Embryonic facial prominence (tissue), 1 donor: ENCODE results near the gene PMIS2.

Experiments
- DNase-seq: peaks from one replicate; pipeline ENCODE4 v3.0.0-alpha.2; 2016; ENCODE audit errors: extremely low spot score

Gene PMIS2

DNA sequence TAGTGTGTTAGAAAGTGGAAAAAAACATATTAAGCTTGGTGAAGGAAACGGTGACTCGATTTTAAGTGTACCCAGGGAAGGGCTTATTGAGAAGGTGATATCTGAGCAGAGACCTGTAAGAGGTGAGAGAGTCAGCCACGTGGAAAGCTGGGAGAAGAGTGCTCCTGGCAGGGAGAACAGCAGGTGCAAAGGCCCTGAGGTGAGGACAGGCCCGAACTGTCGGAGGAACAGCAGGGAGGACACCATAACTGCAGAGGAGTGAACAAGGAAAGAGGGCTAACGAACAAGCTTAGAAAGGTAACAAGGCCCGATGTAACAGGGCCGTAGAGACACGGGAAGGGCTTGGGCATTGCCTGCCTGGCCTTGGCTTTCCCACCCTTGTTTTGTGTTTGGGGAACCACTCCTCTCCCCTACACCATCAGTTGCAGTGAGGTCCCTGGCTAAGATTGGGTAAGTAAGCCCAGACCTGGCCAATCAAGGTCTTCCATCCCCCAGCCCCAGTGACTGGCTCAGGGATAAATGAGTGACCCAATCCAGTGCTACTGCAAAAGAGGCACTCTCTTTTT lies 29.9 kb upstream of the PMIS2 start:
- no peak for DNase-seq

DNA sequence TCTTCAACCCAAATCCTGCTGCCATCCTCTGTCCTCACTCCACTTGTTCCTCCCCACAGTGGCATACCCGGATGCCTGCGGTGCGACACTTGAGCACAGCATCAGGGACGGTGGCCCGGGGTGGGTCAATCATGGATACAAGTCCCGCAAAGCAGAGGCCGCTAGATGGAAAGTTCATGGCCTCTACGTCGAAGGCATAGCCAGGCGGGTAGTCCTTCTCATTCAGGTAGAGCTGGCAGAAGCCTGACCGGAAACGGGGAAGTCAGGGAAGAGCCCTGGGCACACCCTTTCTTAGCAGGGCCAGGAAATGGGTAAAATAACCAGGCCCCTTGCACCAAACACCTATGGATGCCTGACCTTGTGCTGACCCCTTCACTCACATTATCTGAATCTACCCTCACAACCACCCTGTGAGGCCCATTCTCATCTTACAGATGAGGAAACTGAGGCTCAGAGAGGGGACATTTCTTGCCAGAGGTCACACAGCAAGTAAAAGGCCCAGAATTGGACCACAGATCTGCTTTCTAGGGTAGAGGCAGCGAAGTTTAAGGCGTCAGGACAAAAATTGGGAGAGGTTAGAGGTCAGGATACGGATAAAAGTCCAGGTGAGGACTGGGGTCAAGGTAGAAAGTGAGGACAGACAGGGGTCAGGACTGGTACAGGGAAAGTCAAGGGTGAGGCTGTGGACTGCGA lies 29.0 kb upstream of the PMIS2 start:
- DNase-seq = no peak

DNA sequence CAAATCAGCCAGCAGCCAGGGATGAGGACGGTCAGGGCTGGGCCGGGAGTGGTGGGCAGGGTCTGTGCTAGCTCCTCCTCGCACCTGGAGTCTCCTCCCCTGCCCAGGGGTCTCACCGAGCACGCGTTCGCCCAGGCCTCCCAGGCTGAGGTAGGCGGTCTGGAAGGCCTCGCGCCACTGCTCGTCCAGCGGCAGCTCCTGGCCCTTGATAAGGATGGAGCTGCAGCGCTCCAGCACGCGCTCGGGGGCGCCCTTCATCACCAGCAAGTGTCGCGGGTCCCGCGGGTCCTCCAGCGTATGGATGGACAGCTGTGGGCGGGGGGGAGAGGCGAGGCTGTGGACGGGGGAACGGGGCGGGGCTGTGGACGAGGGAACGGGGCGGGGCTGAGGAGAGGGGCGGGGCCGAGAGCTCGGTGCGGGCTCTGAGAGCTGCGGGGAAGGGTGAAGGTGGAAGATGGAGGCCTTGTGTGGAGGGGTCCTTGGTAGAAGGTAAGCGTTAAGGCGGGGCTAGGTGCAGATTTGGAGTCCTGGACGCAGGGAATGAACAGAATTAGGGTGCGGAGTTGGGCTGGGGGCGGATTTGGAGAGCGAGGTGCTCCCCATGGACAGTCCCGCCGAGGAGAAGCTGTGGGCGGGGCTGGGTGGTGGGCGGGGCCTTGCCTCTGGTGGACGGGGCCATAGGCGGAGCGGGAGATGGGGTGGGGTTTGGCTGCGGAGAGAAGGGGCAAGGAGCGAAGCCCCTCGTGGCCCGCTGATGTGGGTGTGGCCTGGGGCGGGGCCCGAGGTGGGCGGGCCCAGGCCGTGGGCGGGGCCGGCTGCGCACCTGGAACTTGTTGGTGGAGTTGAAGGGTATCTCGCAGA lies 28.2 kb upstream of the PMIS2 start:
- DNase-seq = no peak

DNA sequence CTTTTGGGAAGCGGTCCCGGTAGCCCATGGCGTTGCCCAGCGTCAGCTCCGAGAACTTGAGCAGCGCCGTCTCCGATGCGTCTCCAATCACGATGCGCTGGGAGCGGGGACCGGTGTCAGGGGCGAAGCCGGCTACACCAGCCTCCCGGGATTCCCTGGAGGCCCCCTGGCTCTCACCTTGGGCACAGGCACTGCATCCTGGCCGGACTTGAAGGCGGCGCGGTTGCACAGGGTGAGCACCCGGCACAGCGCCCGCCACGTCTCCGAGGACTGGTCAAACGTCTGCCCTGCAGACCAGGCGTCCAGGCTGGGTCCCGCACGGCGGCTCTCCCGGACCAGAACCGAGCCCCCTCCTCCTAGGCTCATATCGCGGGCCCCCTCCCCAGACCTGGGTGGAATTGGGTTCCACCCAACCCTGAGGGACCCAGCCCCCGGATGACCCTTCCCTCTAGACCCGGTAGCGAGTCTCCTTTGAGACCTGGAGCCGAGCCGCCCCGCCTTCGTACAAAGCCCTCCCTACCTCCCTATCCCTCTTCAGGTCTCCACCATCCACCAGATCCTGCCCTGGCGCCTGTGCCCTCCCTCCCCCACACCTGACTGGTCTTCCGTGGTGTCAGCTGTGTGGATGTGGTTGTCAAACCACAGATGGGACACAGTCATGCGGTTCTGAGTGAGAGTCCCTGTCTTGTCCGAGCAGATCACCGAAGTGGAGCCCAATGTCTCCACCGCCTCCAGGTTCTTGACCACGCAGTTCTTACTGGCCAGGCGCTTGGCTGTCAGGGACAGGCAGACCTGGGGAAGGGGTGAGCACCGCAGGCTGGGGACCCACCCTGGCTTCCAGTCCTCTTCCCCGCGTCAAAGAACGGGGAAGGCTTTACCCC lies 27.3 kb upstream of the PMIS2 start:
- DNase-seq = no peak

DNA sequence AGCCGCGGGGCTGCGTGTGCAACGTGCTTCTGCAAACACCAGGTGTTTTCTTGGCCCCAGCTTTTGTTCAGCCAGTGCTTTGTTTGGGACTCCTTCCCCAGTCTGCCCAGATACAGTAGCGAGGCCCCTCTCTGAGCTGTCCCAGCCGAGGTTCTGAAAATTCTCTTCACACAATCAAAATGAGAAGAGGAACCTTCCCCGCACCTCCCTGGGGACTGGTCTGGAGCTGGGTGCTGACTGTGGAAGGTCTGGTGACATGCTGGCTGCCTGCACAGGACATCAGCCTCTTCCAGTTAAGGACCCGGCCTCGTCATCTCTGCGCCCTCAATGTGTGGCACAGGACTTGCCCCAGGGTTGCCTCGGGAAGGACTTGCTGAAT lies 26.7 kb upstream of the PMIS2 start:
- no peak for DNase-seq

DNA sequence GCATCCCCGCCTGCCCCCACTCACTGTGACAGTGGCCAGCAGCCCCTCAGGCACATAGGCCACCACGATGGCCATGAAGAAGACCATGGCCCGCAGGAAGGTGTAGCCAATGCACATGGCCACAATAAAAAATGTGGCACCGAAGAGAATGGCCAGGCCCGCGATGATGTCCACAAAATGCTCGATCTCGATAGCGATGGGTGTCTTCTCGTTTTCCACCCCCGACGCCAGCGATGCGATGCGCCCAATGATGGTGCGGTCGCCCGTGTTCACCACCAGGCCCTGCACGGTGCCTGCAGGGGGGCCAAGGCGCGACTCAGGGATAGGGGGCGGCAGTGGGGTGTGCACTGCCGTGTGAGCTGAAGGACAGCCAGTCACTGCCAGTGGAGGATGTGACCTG lies 26.2 kb upstream of the PMIS2 start:
- no peak for DNase-seq

DNA sequence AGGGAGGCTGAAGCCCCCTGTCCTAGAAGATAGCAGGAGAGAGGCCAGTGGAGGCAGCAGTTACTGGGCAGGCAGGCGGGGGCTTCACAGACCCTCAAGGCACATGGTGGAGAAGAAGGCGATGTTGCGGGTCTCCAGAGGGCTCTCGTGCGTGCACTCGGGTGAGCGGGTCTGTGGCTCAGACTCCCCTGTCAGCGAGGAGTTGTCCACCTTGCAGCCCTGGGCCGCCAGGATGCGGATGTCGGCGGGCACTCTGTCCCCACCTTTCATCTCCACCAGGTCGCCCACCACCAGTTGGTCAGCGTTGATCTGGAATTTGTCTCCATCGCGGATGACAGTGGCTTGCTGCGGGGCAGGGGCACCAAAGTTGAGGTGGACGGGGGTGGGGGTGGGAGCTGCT lies 25.7 kb upstream of the PMIS2 start:
- DNase-seq = no peak

DNA sequence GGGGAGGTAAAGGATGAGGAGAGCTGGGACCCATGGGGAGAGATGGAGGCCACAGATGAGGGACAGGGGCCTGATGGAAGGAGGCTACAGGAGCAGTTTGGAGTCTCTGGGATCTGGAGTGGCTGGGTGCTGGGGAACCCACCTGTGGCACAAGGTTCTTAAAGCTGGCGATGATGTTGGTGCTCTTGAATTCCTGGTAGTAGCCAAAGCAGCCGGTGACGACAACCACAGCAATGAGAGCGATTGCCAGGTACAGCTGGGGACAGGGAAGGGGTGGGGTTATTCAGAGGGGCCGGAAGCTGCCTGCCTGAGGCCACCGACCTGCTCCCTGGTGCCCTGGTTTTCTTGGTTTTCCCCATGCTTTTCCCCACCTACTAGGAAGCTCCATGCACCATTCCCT lies 25.3 kb upstream of the PMIS2 start:
- no peak for DNase-seq

DNA sequence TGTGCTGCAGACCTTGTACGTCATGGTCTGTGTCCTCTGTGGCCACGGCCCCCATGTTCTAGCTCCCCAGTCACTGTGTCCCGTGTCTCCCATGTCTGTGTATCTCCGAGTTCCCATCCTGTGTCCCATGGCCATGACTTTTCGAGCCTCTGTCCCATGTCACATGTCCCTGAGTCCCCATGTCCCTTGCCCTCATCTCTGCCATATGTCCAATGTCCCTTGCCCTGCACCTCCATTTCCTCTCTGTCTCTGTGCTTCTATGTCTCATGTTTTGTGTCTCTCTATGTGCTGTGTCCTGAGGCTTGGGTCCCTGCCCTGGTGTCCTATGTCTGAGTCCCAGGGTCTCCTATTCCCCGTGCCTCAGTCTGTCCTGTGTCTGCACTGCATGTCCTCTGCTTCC lies 24.5 kb upstream of the PMIS2 start:
- no peak for DNase-seq

DNA sequence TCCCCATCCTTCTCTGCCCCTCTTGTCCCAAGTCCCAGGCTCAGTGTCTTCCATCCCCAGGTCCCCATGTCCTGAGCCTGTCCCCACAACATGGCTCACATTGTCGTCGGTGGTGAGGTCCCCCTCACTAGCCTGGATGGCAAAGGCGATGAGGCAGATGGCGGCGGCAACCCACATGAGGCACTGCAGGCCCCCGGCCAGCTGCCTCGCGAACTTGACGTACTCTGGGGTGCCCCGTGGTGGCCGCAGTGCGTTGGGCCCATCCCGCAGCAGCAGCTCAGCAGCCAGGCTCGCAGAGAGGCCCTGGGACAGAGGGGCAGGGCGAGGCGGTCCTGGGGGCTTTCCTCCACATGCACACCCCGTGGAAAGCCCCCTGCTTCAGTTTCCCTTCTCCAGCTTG lies 23.6 kb upstream of the PMIS2 start:
- no peak for DNase-seq

DNA sequence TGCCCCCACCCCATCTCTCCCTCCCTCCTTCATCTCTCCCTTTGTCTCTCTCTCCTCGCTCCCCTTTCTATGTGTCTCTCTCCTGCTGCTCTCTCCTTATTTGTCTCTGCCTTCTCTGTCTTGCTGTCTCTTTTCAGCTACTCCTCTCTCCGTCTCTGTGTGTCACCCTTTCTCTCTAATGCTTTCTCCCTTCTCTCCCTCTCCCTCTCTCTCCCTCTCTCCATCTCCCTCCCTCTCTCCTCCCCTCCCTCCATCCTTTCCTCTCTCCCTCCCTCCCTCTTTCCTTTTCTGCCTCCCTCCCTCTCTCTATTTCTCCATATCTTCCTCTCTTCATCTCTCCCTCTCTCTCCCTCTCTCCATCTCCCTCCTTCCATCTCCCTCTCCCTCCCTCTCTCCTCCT lies 23.2 kb upstream of the PMIS2 start:
- no peak for DNase-seq

DNA sequence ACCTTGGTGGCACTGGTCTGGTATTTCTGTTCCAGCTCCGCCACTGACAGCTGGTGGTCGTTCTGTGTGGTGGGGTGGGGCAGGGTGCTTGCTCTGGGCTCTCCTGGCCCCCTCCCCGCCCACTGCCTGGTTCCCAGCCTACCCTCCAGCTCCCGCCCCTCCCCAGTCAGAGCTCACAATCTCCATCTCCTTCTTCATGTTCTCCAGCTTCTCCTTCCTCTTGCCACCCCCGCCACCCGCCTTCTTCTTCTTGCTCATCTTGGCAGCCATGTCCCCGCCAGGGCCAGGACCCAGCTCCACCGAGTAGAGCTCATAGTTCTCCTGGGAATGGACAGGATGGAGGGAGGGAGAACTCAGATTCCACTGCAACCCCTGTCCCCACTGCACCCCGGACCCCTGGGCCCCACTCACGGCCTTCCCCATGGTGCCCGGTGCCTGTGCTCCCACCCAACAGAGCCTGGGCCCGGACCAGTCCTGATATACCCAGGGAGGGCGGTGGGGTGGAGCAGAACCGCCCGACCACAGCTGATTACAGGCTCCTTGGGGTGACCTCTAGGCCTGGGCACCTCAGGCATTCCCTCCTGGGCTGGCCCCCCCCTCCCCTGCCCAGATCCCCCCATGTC lies 22.7 kb upstream of the PMIS2 start, which contains the start of gene ATP4A:
Gene ATP4A (minus strand): TSS at position 452 of the 623 bp plus-strand sequence. CDS start 29 bp downstream, at position 423.
- no peak for DNase-seq

DNA sequence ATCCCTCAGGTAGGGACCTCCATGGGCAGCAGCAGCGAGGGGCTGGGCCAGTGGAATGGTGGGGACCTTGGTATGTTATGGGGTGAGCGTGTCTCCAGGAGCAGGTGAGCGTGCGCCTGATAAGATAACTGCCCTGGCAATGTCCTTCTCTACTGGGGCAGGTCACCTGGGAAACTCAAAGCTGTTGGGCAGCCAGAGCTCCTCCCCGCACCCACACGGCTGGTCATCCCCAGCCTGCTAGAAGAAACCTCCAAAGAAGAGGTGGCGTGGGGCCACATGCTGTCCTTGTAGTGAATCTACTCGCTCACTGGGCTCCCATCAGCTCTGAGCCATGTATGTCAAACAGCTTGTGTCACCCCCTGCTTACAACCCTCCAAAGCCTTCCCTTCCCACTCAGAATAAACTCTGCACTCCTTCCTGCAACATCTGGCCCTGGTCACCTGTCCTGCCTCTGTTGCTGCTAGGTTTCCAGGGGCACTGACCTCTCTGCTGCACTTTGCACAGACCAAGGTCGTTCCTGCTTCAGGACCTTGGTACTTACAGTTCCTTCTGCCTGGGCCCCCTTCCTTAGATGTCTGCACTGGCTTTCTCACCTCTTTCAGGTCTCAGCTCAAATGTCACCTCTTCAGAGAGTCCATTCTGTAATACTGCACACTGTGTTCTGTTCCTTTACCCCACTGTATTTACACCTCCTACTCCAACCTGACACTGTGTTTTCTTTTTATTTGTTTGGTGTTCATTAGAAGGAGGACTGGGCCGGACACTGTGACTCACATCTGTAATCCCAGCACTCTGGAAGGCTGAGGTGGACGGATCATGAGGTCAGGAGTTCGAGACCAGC lies 20.7 kb upstream of the PMIS2 start:
- no peak for DNase-seq

DNA sequence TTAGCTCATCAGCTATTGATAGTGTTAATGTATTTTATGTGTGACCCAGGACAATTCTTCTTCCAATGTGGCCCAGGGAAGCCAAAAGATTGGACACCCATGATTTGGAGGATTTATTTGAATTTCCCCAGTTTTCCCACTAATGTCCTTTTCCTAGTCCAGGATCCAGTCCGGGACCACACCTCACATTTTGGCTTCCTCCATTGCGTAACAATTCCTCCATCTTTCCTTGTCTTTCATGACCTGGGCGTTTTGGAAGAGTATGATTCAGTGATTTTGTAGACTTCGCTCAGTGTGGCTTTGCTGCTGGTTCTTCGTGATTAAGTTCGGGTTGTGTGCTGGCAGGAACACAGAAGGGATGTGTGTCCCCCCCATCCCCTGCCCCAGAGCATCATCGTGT lies 19.2 kb upstream of the PMIS2 start:
- no peak for DNase-seq

DNA sequence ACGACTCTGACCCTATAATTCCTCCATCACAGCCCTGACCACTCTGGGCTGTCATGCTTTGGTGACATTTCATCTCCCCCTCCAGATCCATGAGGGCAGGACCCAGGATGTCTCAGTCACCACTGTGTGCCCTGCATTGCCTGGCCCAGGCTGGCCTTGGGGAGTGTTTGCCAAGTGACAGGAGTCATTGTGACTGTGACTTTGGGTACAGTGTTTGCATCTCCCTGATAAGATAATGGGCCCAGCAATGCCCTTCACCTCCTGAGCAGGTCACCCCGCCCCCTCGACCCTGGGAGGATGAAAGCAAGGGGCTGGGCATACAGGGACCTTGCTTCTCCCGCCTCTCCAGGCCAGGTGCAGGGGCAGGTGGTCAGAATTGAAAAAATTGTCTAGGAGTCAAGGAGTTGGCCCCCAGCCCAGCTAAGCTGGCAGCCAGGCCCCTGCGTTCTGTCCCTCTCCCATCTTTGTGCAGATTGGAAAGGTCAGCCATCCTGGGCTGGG lies 16.6 kb upstream of the PMIS2 start:
- no peak for DNase-seq

DNA sequence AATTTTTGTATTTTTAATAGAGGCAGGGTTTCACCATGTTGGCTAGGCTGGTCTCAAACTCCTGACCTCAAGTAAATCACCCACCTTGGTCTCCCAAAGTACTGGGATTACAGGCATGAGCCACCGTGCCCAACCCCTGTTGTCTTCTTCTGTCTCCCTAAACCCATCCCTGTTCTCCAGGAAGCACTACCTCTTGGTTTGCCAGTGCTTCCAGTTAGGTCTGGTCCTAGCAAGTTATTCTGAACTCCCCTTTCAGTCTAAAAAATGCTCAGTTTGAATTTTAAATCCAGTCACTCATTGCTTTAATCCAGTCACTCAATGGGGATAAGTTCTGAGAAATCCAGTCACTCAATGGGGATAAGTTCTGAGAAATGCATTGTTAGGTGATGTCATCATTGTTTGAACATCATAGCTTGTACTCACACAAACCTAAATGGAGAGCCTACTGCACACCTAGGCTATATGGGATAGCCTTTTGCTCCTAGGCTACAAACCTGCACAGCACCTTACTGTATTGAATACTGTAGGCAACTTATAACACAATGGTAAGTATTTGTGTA lies 14.5 kb upstream of the PMIS2 start:
- DNase-seq = no peak

DNA sequence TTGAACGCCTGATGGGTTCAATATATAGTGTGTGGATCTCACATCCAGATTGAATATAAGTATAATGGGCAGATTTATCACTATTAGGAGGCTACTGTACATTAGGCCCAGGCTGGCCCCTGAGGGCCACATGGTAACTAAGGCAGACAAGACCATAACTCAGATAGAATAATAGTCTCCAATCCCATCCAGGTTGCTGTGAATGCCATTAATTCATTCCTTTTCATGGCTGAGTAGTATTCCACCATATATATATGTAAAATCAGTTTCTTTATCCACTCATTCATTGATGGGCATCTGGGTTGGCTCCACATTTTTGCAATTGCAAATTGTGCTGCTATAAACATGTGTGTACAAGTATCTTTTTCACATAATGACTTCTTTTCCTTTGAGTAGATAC lies 8.1 kb upstream of the PMIS2 start:
- DNase-seq = no peak

DNA sequence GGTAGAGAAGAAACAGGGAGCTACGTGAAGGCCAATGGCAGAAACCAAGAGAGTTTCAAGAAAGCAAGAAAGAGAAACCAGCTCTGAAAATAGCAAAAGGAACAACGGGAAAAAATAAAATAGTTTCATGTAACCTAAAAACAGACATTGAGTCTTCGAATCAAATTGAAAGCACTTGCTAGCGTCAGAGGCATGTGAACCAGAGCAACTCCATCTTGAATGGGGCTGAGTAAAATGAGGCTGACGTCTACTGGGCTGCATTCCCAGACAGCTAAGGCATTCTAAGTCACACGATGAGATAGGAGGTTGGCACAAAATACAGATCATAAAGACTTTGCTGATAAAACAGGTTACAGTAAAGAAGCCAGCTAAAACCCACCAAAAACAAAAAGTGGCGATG lies 7.3 kb upstream of the PMIS2 start:
- DNase-seq = no peak

DNA sequence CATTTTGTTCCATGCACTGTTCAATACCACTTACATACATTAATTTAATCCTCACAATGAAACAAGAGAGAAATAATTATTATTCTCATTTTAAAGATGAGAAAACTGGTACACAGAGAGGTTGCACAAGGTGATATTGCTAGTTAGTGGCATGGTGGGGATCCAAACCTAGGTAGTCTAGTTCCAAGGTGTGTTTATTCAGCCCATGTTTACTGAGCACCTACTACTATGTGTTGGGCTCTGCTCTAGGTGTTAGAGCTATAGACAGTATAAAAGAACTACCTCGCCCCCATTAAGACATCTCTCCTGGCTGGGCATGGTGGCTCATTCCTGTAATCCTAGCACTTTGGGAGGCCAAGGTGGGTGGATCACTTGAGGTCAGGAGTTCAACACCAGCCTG lies 3.2 kb upstream of the PMIS2 start:
- no peak for DNase-seq

DNA sequence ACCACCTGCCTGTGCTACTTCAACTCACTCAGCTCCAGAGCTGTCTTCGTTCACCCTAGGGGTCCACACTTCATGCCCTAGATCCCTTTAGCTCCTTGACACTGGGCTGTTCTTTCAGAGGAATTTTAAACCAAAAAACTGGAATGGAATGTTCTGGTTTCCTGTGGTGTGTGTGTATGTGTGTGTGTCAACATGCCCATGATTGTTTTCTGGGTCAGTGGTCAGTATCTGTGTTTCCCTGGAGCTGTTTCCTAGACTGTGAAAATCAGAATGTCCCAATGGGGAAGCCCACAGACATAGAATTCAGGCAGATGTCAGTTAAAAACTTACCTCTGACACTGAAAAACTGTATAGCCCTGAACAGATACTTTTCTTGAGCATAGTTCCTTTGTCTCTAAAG lies 1.3 kb downstream of the PMIS2 start:
- DNase-seq = no peak
